Skeletal muscle satellite cell (primary cell): ENCODE measurements around the gene CHRNB2.

Experiments used
- H3K27me3 ChIP-seq: 2 replicates; pipeline ENCODE4 v1.7.0; 2013; ENCODE audit warnings: low read length; ENCODE audit not compliant: control insufficient read depth, insufficient read depth
- H3K36me3 ChIP-seq: 2 replicates; pipeline ENCODE4 v1.7.0; 2013; ENCODE audit warnings: mild to moderate bottlenecking, control low read depth, low read length; ENCODE audit not compliant: insufficient read depth
- H3K4me1 ChIP-seq: 2 replicates; pipeline ENCODE4 v1.7.0; 2013; ENCODE audit warnings: low read length; ENCODE audit not compliant: control insufficient read depth, insufficient read depth
- H3K4me2 ChIP-seq: 2 replicates; pipeline ENCODE4 v1.7.0; 2013; ENCODE audit warnings: mild to moderate bottlenecking, low read length
- H3K4me3 ChIP-seq: 2 replicates; pipeline ENCODE4 v1.7.0; 2013; ENCODE audit warnings: low read length
- H3K9ac ChIP-seq: 2 replicates; pipeline ENCODE4 v1.7.0; 2013; ENCODE audit warnings: mild to moderate bottlenecking, low read depth, low read length, moderate library complexity
- H3K9me3 ChIP-seq: replicated peaks from 2 replicates; pipeline ENCODE4 v1.7.0; 2013; ENCODE audit warnings: mild to moderate bottlenecking, control low read depth, low read length

The CHRNB2 gene

DNA sequence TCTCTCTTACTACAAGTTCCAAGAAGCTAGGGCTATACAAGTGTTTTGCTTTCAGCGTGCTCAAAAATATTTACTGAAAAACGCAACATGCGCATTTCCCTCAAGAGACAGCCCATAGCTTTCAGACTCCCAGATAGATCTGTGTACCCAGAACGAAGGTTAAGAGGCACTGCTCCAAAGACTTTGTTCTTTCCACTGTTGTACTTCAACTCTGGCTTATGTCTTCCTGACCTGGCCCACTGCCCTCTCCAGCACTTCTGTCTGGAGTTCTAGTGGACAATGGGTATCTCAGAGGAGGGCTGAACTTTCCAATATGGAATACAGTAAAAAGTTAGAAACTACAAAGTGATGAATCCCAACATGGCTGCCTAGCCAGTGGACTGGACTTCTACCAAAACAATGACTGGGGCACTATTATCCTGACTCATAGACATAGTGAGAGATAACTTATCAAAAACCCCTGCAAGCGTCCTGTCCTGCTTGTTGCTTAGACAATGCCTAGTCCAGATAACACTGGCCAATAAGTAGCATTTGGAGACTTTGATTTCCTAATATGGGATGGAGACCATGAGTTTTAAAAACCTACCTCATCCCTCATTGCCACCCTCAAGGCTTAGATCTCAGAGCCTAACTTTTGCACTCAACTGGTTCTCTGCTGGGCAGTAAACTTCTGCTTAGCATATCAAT lies 49.2 kb downstream of the CHRNB2 start:
- no peaks in the 10 kb centered on the region for H3K4me1 ChIP-seq
- H3K4me2 ChIP-seq, result no peak overlapping the region
- no peak overlapping the region for H3K4me3 ChIP-seq
- H3K9me3 ChIP-seq, result no peaks in the 10 kb centered on the region
- H3K36me3 ChIP-seq, result no peaks in the 10 kb centered on the region
- H3K9ac ChIP-seq, result no peak overlapping the region
- H3K27me3 ChIP-seq, result no peaks in the 10 kb centered on the region

DNA sequence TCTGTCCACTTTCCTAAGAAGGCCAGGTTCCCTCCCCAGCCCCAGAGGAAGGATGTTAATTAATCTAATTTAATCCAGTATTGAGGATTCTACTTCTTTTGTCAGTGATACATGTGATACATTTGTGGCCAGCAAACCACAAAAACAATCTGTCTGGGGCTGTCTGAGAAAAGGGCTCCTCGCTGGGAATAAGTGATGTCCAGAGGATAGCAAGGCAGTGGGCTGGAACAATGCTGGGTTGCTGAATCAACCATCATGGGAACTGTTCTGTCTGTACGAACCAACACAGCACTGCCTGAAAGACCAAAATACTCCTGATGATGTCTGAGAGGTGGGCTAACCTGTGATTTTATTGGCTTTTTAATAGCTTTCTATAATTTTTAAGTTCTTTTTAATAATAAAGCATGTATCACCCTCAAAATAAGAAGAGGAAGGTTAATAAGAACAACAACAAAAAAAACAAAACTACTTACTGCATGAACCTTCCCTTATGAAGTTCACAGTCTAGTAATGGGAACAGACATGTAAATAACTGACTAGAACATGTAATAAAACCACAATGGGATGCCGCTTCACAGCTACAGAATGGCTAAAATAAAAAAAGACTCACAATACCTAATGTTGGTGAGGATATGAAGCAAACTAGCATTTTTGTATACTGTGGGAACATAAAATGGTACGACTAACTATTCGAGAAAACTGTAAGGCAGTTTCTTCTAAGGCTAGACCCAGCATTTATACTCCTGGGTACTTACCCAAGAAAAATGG lies 51.8 kb downstream of the CHRNB2 start:
- Histone ChIP-seq H3K27me3 (no peaks in the 10 kb centered on the region), H3K9me3 (no peaks in the 10 kb centered on the region), H3K36me3 (peaks cover 5% of the 10 kb centered on the region), H3K4me3 (no peak overlapping the region), H3K4me2 (no peak overlapping the region), H3K4me1 (peaks cover 2% of the 10 kb centered on the region), H3K9ac (no peak overlapping the region)

DNA sequence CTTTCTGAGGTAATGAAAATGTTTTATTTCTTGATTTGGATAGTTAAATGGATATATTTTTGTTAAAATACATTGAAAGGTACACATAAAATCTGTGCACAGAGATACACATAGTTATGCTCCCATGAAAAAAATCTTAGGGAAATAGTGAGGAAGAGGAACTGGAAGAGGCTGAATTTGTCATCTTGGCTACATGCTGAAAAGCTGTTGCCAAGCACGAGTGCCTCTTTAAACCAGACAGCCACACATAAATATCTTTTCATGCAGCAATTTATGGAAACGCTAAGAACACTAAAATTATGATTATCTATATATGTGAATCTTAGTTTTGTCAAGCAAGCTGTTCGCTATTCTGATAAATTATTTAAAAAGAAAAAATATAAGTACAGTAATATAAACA lies 53.2 kb downstream of the CHRNB2 start:
- H3K27me3 ChIP-seq, result no peaks in the 10 kb centered on the region
- no peak overlapping the region for H3K4me2 ChIP-seq
- peaks cover 12% of the 10 kb centered on the region for H3K4me1 ChIP-seq
- H3K4me3 ChIP-seq, result no peak overlapping the region
- peaks cover 5% of the 10 kb centered on the region for H3K36me3 ChIP-seq
- H3K9me3 ChIP-seq, result no peaks in the 10 kb centered on the region
- no peak overlapping the region for H3K9ac ChIP-seq

DNA sequence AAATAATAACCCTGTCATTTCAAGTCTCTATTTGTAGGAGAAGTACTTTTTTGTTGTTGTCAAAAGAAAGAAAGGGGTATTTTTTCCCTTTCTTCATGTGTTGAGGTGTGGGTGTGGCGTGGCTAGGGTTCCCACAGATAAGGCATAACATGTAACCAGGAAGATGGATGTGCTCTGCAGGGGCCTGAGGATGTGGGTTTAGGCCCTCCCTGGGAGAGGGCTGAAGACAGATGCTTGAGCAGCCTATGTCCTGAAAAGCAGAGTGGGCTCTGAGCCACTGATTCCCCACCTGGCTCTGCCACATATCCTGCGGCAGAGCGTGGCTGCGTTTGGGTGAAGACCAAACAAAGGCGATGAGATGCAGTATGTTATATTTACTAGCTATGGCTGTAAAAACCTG lies 54.3 kb downstream of the CHRNB2 start:
- no peak overlapping the region for H3K9ac ChIP-seq
- peaks cover 18% of the 10 kb centered on the region for H3K4me1 ChIP-seq

DNA sequence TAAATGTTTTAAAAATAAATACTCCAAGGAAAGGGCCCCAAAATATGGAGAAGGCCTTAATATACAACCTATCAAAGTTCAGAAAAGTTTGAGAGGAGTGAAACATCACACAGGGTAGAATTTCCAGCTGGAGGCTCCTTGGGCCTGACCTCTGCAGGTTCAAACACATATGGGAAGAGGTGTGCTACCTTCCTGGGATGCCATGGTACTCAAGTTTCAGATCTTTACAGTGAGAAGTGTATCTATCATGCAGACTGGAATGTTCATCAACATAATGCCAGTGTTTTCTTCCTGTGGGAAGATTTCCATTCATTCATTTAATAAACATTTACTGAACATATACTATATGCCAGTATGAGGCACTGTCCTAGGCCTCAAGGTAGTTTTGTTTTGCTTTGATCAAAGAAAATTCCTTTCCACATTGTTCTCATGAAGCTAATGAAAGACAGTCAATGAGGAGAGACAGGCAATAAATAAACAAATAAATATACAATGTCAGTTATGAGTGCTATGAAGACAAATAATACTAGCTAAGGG lies 55.0 kb downstream of the CHRNB2 start:
- no peak overlapping the region for H3K4me2 ChIP-seq
- no peak overlapping the region for H3K4me3 ChIP-seq
- H3K27me3 ChIP-seq, result no peaks in the 10 kb centered on the region
- no peak overlapping the region for H3K9ac ChIP-seq
- H3K4me1 ChIP-seq, result peaks cover 22% of the 10 kb centered on the region
- H3K9me3 ChIP-seq, result no peaks in the 10 kb centered on the region
- peaks cover 5% of the 10 kb centered on the region for H3K36me3 ChIP-seq

More for the DNA sequence above, 54.3 kb downstream of the CHRNB2 start:
- no peak overlapping the region for H3K4me2 ChIP-seq
- peaks cover 5% of the 10 kb centered on the region for H3K36me3 ChIP-seq
- H3K9me3 ChIP-seq, result no peaks in the 10 kb centered on the region
- H3K4me3 ChIP-seq, result no peak overlapping the region
- no peaks in the 10 kb centered on the region for H3K27me3 ChIP-seq

DNA sequence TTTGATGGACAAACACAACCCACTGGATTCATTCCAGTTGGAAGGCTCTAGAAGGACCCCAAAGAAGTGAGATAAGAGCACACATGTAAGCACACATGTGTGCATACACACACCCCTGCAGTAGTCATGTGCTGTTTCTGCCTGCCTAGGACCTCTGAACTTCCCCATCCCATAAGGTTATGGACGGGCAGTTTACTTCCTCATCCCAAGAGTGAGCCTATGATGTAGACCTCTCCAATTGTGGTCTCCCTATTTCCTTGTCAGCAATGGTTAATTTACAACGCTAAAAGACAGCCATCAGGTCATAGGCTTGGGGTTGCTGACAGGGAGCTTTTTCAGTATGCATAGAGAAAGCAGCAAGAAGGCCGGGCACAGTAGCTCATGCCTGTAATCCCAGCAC lies 55.8 kb downstream of the CHRNB2 start:
- H3K36me3 ChIP-seq, result peaks cover 5% of the 10 kb centered on the region
- H3K27me3 ChIP-seq, result no peaks in the 10 kb centered on the region
- peaks cover 27% of the 10 kb centered on the region for H3K4me1 ChIP-seq
- no peak overlapping the region for H3K4me3 ChIP-seq
- no peak overlapping the region for H3K4me2 ChIP-seq
- H3K9me3 ChIP-seq, result no peaks in the 10 kb centered on the region
- H3K9ac ChIP-seq, result no peak overlapping the region

DNA sequence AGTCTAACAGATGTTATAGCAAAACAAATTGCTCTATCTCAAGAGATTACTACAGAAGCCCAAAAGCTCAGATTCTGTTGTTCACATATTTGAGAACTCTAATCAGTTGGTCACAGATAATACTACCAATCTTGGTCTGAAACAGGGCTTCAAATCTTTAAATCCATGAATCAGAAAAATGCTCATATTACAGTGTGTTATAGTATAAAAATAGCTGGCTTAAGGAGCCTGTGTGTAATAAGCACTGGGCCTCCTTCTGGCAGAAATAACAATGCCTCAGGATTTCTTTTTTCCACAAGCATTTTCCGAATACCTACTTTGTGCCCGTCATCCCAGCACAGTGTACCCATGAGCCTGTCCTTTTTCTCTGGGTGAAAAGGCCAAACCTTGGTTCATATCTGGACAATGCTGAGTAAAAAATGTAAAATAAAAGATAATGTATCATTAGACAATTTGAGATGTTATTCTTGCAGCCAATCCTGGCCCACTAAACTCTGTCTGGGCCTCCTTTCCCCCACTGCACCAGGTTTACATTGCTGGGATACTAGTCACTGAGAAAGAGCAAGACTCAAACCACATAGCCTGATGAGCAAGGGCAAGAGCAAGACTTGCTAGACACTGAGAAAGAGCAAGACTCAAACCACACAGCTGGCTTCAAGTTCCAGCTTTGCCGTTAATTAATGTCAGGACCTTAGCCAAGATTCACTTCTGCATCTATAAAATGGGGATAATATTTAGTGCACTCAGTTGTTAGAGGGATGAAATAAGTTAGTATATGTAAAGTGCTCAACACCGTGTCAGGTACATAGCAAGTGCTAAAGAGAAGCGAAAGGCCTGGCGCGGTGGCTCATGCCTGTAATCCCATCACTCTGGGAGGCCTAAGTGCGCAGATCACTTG lies 57.4 kb downstream of the CHRNB2 start:
- Histone ChIP-seq H3K36me3 (peaks cover 5% of the 10 kb centered on the region), H3K4me3 (no peak overlapping the region), H3K4me2 (no peak overlapping the region), H3K4me1 (peaks cover 27% of the 10 kb centered on the region), H3K9ac (peak overlapping the region; percentile 0), H3K9me3 (no peaks in the 10 kb centered on the region), H3K27me3 (no peaks in the 10 kb centered on the region)

DNA sequence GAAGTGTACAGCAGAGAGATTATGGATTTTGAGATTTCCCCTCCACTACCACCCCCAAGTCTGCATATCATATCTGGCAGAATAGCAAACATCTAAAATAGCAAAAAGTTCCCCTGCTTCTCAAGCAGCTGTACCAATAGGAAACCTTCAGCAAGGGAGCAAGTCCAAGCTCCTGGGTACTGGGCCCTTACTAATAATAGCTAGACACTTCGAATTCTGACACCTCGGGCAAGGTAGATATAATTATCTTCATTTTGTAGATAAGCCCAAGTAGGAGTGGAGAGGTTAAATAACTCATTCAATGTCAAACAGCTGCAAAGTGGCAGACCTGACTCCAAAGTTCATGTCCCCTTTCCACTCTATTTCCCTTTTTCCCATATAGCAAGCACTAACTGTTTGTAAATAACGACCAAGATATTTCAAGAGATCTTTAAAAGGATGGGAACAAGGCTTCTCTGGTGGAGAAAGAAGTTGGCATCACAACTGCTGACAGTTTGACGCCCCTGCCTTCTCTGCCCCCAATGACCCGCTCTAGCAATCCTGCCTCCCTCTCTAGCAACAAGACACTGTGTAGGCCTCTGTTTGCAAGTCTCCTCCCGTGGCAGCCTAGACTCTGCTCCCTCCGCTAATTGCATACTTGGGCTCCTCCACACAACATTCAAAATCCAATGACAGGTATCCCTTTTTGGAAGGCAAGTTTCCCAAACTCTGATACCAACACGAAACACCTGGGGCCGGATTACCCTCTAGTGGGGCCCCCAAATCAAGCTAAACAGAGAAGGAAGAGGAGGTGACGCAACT lies 59.1 kb downstream of the CHRNB2 start:
- peak overlapping the region; percentile 94 for H3K9ac ChIP-seq
- peaks cover 5% of the 10 kb centered on the region for H3K36me3 ChIP-seq
- H3K27me3 ChIP-seq, result peaks cover 4% of the 10 kb centered on the region
- peak overlapping the region; percentile 89 for H3K4me3 ChIP-seq
- H3K9me3 ChIP-seq, result no peaks in the 10 kb centered on the region
- H3K4me2 ChIP-seq, result peak overlapping the region; percentile 94
- H3K4me1 ChIP-seq, result peaks cover 27% of the 10 kb centered on the region

DNA sequence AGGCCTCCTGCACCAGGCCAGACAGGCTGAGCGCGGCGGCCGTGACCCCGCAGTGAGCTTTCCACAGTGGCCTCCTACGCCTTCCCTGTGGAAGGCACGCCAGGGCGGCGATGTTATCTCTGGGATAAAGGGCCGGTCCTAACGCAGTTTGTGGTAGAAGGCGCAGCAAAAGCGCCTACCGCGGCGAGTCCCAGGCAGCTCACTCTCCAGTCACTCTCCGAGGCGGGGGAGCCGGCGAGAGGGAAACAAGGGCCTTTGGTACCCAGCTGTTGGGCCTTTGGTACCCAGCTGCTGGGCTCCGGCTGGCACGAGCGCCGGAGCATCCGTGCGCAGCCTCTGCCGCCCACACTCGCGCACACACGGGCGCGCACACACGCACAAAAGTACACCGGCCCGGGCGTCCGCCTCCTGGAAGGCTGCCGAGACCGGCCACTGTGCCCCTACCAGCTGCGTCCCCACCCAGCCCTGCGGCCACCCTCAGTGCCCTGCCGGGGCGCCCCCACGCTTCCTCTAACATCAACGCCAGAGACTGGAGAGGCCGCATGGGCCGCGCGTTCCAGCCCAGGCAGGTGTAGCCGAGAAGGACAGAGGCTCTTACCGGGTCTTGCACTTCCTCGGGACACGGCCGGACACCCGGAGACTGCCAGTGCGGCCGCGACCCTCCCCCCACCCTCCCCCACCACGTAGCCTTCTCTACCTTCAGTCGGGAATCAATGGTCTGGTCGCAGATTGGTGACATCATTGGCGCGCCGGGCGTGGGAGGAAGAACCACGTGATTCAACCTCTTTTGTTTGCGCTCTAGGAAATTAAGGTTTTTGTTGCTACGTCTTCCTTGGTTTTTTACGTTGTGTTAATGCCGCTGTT lies 59.9 kb downstream of the CHRNB2 start:
- Histone ChIP-seq H3K4me3 (peak overlapping the region; percentile 89), H3K36me3 (peaks cover 5% of the 10 kb centered on the region), H3K4me1 (peaks cover 27% of the 10 kb centered on the region)

DNA sequence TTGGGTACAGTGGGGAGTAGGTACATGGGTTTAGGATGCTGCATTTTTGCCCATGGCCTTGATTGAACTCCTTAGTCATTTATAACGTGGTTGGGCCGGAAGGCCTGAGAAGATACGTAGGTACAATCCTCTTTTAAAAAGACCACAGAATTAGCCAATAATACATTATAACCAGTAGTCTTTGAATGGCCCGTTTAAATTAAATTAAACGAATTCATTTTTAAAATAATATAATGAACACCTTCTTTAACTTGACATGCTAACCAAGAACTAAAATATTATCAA lies 60.5 kb downstream of the CHRNB2 start:
- Histone ChIP-seq H3K36me3 (peaks cover 2% of the 10 kb centered on the region), H3K4me2 (peak overlapping the region; percentile 94), H3K9me3 (no peaks in the 10 kb centered on the region), H3K9ac (peak overlapping the region; percentile 94), H3K4me1 (peaks cover 27% of the 10 kb centered on the region), H3K27me3 (peaks cover 13% of the 10 kb centered on the region), H3K4me3 (peak overlapping the region; percentile 89)

More for the DNA sequence above, 59.9 kb downstream of the CHRNB2 start:
- H3K4me2 ChIP-seq, result peak overlapping the region; percentile 94
- no peaks in the 10 kb centered on the region for H3K9me3 ChIP-seq
- peaks cover 13% of the 10 kb centered on the region for H3K27me3 ChIP-seq
- H3K9ac ChIP-seq, result peak overlapping the region; percentile 94
